WI38 (cell line): ENCODE data around the gene C7orf33.
"Not testable (repeated sequence)": the region's sequence is repeated elsewhere in the genome, so short reads cannot be mapped to it uniquely, and the experiment has no call there.

Source experiments
- H3K4me3 ChIP-seq: 2 replicates; pipeline ENCODE4 v1.5.1; 2011; ENCODE audit warnings: low read depth, mild to moderate bottlenecking, control low read depth, low read length
- TF ChIP-seq, protein P1 (sequence below): IDR thresholded peaks from 2 replicates; pipeline ENCODE4 v1.5.1; 2012; ENCODE audit warnings: low read depth, mild to moderate bottlenecking, control low read depth, low read length

C7orf33 gene

DNA sequence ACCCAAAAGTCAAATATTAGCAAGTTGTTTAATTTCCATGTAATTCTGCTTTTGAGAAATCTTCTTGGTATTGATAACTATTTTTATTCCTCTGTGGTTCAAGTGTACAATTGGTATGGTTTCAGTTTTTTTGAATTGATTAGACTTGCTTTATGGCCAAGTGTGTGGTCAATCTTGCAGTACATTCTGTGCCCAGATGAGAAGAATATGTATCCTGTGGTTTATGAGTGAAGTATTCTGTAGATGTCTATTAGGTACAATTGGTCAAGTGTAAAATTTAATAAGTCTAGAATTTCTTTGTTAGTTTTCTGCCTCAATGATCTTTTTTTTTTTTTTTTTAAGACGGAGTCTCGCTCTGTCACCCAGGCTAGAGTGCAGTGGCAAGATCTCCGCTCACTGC lies 36.6 kb upstream of the C7orf33 start:
- TF ChIP-seq, protein P1, sequence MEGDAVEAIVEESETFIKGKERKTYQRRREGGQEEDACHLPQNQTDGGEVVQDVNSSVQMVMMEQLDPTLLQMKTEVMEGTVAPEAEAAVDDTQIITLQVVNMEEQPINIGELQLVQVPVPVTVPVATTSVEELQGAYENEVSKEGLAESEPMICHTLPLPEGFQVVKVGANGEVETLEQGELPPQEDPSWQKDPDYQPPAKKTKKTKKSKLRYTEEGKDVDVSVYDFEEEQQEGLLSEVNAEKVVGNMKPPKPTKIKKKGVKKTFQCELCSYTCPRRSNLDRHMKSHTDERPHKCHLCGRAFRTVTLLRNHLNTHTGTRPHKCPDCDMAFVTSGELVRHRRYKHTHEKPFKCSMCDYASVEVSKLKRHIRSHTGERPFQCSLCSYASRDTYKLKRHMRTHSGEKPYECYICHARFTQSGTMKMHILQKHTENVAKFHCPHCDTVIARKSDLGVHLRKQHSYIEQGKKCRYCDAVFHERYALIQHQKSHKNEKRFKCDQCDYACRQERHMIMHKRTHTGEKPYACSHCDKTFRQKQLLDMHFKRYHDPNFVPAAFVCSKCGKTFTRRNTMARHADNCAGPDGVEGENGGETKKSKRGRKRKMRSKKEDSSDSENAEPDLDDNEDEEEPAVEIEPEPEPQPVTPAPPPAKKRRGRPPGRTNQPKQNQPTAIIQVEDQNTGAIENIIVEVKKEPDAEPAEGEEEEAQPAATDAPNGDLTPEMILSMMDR = no peak
- no peak overlapping the region for H3K4me3 ChIP-seq

DNA sequence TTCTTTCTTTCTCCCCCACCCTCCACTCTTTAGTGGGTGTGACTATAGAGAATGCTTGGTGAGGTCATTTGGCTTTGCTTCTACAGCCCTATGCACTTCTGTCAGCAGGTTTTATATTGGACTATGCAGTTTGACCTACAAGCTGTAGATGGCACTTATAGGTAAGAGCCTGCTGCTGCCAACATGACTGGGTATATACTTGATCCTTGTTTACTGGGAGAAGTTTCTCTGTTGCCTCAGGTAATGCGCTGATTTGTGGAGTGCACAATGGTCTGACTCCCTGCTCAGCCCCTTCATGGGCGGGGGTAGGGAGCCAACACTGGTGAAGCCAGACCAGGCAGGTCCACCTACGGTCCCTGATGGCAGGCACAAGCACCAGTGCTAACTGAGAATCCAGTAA lies 33.7 kb upstream of the C7orf33 start:
- TF ChIP-seq, protein P1 = no peak
- H3K4me3 ChIP-seq = no peak overlapping the region

DNA sequence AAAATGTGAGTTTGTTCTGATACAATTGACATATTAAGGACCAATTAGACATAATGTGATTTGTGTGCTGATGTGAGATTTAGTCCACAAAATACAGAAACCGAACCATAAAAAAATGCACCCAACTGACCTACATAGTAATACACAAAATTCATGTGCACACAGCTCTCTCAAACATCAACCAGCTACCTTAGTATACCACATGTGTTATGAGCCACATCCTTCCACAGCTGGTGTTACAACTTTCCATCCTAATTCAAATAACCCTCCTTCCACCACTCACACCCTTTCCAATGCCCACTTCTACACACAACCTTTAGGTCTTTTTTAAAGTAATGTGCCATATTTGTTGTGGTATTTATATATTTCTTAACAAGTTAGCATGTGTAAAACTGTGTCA lies 31.7 kb upstream of the C7orf33 start:
- TF ChIP-seq, protein P1 = no peak
- H3K4me3 ChIP-seq = no peak overlapping the region

DNA sequence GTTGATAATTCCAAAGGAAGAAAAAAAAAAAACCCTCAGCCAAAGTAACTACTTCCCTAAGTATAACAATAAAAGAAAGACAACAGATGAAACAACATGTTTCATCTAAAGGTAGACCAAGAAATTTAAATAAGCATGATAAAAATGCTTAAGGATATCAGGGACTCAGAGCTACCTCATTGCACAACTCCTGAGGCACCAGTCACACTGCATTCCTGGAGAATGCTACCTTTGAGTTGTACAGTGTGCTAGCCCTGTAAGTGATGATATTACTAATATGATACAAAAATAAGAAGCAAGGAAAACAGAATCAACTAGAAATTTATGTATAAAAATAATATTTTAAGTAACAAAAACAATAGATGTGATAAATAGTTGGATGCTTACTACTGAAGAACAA lies 29.5 kb upstream of the C7orf33 start:
- TF ChIP-seq, protein P1 = no peak
- H3K4me3 ChIP-seq = no peak overlapping the region

DNA sequence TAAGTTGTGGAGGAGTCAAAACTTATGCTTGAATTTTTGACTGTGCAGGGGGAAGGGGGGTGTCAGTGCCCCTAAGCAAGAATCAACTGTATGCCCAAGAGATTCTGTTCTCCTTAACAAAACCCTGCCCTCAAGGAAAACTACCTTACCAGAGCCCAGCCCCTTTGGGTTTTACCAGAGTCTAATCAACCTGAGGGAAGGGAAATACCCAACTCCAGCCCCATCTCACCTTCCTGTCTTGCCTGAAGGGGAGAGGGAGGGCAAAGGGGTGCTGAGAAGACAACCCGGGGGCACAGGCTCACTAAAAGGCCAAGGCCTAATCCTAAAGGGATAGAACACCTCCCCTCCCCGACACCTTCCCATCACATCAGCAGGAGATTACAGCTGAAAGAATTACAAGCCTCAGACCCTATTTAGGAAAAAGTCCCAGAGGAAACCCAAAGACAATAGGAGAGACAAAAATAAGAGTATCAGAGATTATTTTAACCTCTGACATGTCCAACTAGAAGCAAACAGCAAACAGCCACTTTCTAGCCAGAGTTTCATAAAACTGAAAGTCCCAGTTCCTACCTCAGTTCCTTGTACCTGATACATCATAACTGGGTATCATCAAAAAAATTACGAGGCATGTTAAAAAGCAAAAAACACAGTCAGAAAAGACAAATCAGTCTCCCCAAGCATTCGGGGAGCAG lies 26.8 kb upstream of the C7orf33 start:
- TF ChIP-seq, protein P1 = no peak
- H3K4me3 ChIP-seq = no peak overlapping the region

DNA sequence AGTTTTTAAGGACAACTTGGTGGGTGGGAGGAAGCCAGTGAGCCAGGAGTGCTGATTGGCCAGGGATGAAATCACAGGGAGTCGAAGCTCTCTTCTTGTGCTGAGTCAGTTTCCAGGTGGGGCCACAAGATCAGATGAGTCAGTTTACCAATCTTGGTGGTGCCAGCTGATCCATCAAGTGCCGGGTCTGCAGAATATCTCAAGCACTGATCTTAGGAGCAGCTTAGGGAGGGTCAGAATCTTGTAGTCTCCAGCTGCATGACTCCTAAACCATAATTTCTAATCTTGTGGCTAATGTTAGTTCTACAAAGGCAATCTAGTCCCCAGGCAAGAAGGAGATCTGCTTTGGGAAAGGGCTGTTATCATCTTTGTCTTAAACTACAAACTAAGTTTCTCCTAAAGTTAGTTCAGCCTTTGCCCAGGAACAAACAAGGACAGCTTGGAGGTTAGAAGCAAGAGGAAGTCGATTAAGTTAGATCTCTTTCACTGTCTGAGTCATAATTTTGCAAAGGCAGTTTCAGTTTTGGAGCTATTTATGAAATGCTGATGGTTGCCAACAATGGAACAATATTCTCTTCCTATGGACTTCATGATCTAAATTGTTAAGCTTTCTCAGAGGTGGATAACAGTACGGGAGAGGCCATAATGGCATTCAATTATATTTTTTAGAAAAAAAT lies 26.2 kb upstream of the C7orf33 start:
- not testable (repeated sequence) for H3K4me3 ChIP-seq

DNA sequence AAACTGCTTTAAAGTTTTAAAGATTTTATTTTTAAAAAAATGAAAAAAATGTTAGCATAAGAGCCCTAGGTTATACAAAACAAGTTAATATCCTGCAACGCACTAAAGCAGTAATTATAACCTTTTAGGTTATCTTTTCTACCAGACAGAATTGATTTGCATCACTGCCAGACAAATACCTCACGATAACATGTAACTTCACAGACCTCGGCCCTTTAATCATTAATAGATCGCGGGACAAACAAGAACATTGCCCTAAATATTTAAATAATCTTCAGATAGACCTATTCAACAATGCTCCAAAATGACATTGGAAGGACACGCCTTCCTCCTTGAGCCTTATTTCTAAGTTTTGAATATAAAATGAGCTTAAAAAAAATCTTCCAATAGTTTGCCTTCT lies 23.8 kb upstream of the C7orf33 start:
- TF ChIP-seq, protein P1 = no peak
- H3K4me3 ChIP-seq = no peak overlapping the region
